Measurements from ENCODE around the gene C20orf96.
"Not testable (repeated sequence)": the region's sequence is repeated elsewhere in the genome, so short reads cannot be mapped to it uniquely, and the experiment has no call there.

C20orf96 gene

DNA sequence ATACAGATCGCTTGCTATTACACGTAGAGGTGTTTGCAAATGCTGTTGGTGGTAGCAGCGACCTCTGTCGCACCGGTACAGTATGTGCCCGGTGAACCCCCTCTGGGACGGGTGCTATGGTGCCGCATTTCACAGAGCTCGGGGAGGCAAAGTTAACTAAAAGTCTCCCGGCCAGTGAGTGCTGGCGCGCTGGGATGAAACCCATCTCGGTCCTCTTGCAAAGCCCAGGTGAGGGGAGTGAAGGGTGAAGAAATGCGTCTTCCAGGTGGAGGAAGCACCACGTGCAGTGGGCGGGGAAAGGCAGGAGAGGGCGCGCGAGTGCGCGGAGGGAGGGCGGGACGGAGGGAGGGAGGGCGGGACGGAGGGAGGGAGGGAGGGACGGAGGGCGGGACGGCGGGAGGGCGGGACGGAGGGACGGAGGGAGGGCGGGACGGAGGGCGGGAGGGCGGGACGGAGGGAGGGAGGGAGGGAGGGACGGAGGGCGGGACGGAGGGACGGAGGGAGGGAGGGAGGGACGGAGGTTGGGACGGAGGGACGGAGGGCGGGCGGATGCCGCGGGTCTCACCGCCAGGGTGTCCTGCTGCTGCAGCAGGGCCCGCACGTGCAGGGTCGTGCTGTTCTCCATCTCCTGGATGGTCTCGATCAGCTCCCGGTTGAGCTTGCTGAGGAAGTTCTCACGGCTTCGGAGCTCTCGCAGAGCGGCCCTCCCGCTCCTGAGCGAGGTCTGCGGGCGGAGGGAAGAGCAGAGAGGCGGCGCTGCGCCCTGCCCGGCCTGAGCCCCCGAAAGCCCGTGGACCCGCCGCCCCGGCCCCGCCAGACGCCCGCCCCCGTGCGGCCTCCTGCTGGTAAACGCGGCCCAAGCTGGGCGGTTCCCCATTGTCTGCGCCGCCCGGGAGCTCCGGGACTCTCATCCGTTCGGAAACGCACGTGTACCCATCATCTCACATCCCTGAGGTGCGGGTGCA, 11.7 kb downstream of the C20orf96 start:
- no peak for DNase-seq (ENCODE audit: low spot score)

- no peak for DNase-seq (ENCODE audit: low spot score)
Measured at GRCh38 chr20:278181-278580, 12.4 kb downstream of the C20orf96 start.

DNA sequence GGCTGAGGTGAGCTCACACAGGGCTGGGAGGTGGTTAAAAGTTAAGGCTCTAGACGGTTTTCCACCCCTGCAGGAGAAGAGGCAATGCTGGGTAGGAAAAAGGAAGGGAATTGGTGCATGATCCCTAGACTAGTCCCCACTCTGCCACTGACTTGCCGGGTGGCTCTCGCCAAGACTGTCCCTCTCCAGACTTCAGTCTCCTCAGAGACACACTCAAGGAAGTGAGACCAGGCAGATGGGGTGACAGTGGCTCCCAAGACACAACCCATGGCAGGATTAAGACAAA, 13.1 kb downstream of the C20orf96 start:
- no peak for DNase-seq (ENCODE audit: low spot score)

GRCh38 chr20:276620-277495, 13.7 kb downstream of the C20orf96 start:
- no peak for DNase-seq (ENCODE audit: low spot score)

DNA sequence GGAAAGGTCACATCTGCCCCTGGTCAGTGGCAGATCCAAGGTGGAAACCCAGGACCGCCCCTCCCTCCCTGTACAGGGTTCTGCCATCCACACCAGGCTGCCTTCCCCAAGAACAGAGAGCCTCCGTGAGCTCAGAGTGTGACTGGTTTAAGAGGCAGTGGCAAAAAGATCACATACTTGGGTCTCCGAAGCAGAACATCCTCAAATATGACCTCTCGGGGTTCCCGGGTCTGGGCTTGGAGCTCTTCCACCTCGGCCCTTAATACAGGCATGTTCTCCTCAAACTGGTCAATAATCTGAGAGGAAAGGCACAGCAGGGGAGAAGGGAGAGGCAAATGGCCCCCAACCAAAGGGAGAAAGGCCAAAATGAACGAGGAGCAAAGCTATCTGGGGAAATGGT, 14.8 kb downstream of the C20orf96 start:
- no peak for DNase-seq (ENCODE audit: low spot score)

DNA sequence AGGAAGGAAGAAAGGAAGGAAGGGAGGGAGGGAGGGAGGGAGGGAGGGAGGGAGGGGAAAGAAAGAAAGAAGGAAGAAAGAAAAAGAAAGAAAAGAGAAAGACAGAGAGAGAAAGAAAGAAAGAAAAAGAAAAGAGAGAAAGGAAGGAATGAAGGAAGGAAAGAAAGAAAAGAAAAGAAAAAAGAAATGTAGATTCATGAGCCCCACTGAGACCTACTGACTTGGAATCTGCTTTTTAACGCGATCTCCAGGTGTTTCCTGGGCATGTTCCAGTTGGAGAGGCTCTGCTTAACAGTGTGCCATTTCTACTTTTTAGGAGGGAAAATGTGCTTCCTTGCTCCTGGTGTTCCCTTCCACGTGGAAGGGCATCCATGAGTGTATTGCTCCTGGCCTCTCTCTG, 16.7 kb downstream of the C20orf96 start:
- DNase-seq (ENCODE audit: low spot score), result no peak

DNA sequence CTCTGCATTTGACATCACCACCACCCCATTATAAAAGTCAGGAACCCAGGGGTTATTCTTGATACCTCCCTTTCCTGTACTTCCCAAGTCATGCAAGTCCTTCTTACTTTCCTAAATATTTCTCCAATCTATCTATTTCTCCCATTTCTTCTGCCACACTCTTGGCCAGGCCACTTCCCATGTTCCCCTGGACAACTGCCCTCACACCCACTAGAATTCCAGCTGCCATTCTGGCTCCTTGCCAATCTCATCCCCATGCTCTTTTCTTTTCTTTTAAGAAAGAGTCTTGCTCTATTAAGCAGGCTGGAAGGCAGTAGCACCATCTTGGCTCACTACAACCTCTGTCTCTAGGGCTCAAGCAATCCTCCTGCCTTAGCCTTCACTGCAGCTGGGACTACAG, 17.8 kb downstream of the C20orf96 start:
- no peak for DNase-seq (ENCODE audit: low spot score)

DNA sequence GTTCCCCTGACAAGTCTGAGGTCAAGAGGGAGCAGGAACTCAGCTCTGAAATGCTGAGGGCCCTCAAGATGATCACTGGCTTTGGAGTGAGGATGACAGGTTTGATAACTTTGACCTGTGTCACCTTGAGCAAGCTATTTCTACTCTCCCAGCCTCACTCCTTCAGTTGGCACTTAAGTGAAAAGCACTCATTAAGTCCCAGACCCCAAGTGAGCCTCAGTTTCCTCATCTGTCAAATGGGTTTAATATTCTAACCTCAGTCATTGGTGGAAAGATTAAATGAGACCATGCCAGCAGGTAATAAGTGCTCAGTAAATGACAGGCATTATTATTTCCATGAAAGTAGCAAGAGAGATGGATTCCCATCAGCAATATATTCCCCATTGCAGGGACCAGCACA, 19.0 kb downstream of the C20orf96 start:
- no peak for DNase-seq (ENCODE audit: low spot score)

DNA sequence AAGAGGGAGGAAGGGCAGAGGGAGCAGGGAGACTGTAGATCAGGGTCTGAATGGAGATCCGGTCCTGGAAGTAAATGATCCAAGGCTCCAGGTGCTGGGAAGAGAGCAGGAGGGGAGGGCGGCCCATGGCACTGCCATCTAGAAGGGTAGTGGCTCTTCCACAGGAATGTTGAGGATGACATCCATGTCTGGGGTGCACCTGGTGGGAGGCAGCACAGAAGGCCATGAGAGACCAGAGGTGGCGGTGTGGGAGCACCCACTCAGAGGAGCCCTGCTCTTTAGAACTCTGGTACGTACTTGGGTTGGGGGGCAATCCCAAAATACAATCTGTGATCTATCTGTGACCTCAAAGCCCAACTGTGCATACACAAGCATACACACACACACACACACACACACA, 19.5 kb downstream of the C20orf96 start:
- DNase-seq (ENCODE audit: low spot score), result no peak

- no peak for DNase-seq (ENCODE audit: low spot score)
Measured at GRCh38 chr20:270517-270916, 20.0 kb downstream of the C20orf96 start.

- DNase-seq (ENCODE audit: low spot score), result peak; percentile 92
Measured at GRCh38 chr20:266596-267562, 23.7 kb downstream of the C20orf96 start.

GRCh38 chr20:263701-264100, 26.8 kb downstream of the C20orf96 start:
- DNase-seq (ENCODE audit: low spot score), result no peak

- no peak for DNase-seq (ENCODE audit: low spot score)
Measured at GRCh38 chr20:259981-260380, 30.6 kb downstream of the C20orf96 start.

DNA sequence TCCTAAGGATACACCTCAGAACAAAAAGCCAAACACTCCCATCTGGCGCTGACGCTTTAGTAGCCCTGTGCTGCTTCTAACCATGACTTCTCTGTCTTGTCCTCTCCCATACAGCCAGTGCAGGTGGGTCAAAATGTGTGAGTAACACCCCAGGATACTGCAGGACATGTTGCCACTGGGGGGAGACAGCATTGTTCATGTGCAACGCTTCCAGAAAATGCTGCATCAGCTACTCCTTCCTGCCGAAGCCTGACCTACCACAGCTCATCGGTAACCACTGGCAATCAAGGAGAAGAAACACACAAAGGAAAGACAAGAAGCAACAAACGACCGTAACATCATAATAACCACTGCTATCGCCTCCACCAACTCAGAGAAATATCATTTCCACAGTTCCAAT, 31.6 kb downstream of the C20orf96 start:
- DNase-seq (ENCODE audit: low spot score), result no peak

- DNase-seq (ENCODE audit: low spot score), result no peak
Measured at GRCh38 chr20:258269-258858, 32.2 kb downstream of the C20orf96 start.

- no peak for DNase-seq (ENCODE audit: low spot score)
Measured at GRCh38 chr20:257419-257818, 33.1 kb downstream of the C20orf96 start, which contains the start of gene DEFB132. Gene DEFB132, plus strand, starts transcription at chr20:257724. Its CDS starts 55 bp downstream, at chr20:257779.

DNA sequence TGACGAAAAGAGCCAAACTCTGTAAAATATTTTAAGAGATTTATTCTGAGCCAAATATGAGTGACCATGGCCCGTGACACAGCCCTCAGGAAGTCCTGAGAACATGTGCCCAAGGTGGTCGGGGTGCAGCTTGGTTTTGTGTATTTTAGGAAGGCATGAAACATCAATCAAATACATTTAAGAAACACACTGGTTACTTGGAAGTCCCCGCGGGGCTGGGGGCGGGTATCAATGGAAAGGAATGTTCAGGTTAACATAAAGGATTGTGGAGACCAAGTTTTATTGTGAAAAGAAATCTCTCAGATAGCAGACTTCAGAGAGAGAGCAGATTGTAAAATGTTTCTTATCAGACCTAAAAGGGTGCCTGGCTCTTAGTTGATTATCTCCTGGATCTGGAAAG, 37.1 kb downstream of the C20orf96 start:
- DNase-seq (ENCODE audit: low spot score), result not testable (repeated sequence)

- no peak for DNase-seq (ENCODE audit: low spot score)
Measured at GRCh38 chr20:252801-253200, 37.7 kb downstream of the C20orf96 start.

- no peak for DNase-seq (ENCODE audit: low spot score)
Measured at GRCh38 chr20:251354-251753, 39.2 kb downstream of the C20orf96 start.

DNA sequence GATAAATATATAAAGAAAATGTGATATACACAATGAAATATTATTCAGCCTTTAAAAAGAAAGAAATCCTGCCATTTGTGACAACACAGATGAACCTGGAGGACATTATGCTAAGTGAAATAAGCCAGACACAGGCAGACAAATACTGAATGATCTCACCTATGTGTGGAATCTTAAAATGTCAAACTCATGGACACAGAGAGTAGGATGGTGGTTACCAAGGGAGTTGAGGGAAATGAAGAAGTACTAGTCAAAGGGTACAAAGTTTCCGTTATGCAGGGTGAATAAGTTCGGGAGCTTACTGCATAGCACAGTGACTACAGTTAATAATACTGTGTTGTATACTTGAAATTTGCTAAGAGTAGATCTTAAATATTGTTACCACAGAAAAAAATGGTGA, 47.6 kb downstream of the C20orf96 start:
- DNase-seq (ENCODE audit: low spot score), result no peak

GRCh38 chr20:237929-238328, 52.6 kb downstream of the C20orf96 start:
- DNase-seq (ENCODE audit: low spot score), result no peak
